ENCODE data around the gene EYS. TPM values are rescaled to one million over a fixed set of nuclear protein-coding genes. Genes with fewer than 3 reads are reported as not detected.

EYS gene
- total and polyA plus RNA-seq, 2 of the 8 experiments (the other 6 are each of a cell fraction or from before 2014, with no cell fraction given), result 0.05 to 0.13 TPM

- no peaks in the 10 kb centered on the region; a peak in 1 of 8 replicates for H3K36me3 ChIP-seq (ENCODE audit: control insufficient read depth in 2 of 4, insufficient read depth in 4 of 4, low read length in 3 of 4)
- H4K20me1 ChIP-seq (replicated peaks in 1 of 2; ENCODE audit: control insufficient read depth in 1 of 2, insufficient read depth in 2 of 2, low read length in 2 of 2), result no peaks in the 10 kb centered on the region
- H3K4me3 ChIP-seq (ENCODE audit: extremely low read depth in 1 of 4, insufficient read depth in 2 of 4, low read depth in 3 of 4, low read length in 4 of 4), result no peak overlapping the region
- no peak overlapping the region for H3K14ac ChIP-seq (ENCODE audit: insufficient read length)
- H3K23me2 ChIP-seq (ENCODE audit: low read depth, low read length), result no peaks in the 10 kb centered on the region
- no peak overlapping the region for H4K8ac ChIP-seq (ENCODE audit: extremely low read depth, insufficient read depth, low read length)
- H4K5ac ChIP-seq (ENCODE audit: insufficient read length, low read depth, low read length), result no peak overlapping the region
- H3K56ac ChIP-seq (replicated peaks; ENCODE audit: insufficient read length, low read depth, low read length), result no peak overlapping the region
- no peak overlapping the region for H3K18ac ChIP-seq (ENCODE audit: extremely low read depth, low read length)
- ChIA-PET CTCF (ENCODE audit: partially characterized antibody) (no interaction called here), POLR2A (ENCODE audit: partially characterized antibody) (no interaction called here)
- H2BK5ac ChIP-seq (ENCODE audit: low read depth, low read length), result no peak overlapping the region
- H2BK120ac ChIP-seq (replicated peaks; ENCODE audit: low read depth, low read length), result no peak overlapping the region
- no peak overlapping the region for H3K23ac ChIP-seq (ENCODE audit: insufficient read length)
- H2AFZ ChIP-seq (ENCODE audit: low read length), result no peak overlapping the region
- no peak for FAIRE-seq
- H2BK15ac ChIP-seq (ENCODE audit: low read length), result no peak overlapping the region
- H3K4ac ChIP-seq (replicated peaks; ENCODE audit: insufficient read length, low read depth, low read length), result no peak overlapping the region
- H3K27ac ChIP-seq (ENCODE audit: low read depth, low read length), result no peak overlapping the region
- H2AK5ac ChIP-seq (ENCODE audit: low read depth, low read length), result no peak overlapping the region
- H3K79me2 ChIP-seq (ENCODE audit: control insufficient read depth in 1 of 2, insufficient read depth in 2 of 2, low read length in 2 of 2), result no peaks in the 10 kb centered on the region
- no peaks in the 10 kb centered on the region for H3K4me1 ChIP-seq (replicated peaks in 1 of 4; ENCODE audit: control insufficient read depth in 3 of 4, insufficient read depth in 4 of 4, low read length in 3 of 4)
- H3K79me1 ChIP-seq (ENCODE audit: low read depth, low read length), result no peaks in the 10 kb centered on the region
- H3K4me2 ChIP-seq (ENCODE audit: insufficient read depth in 1 of 2, low read depth in 2 of 2, low read length in 2 of 2), result no peak overlapping the region
- H3K27me3 ChIP-seq (replicated peaks in 1 of 4; ENCODE audit: control insufficient read depth in 3 of 4, extremely low read depth in 1 of 4, insufficient read depth in 3 of 4, low read length in 3 of 4), result peaks cover 0 to 1% (median 0%) of the 10 kb centered on the region in 4 experiments; a peak in 1 of 7 replicates
- 88% methylated on average over 4 of the region's 4 CpGs; no CpG with 5 or more reads in 1 of the 2 experiments for WGBS, 2 experiments (ENCODE audit: extremely low coverage in 1 of 2, insufficient coverage in 1 of 2, insufficient read length in 1 of 2, insufficient replicate concordance in 2 of 2, low coverage in 1 of 2, low lambda C conversion rate in 2 of 2, missing lambda C conversion rate in 1 of 2)
- no peak overlapping the region for H3K9ac ChIP-seq (replicated peaks in 1 of 4; ENCODE audit: extremely low read depth in 1 of 4, low read depth in 3 of 4, low read length in 3 of 4)
- no peak for DNase-seq (ENCODE audit: low read depth in 1 of 2, low spot score in 2 of 2)
- no peak overlapping the region for H4K91ac ChIP-seq (replicated peaks; ENCODE audit: insufficient read length, low read length)
- no peak overlapping the region for H2BK12ac ChIP-seq (ENCODE audit: low read depth, low read length)
- no peaks in the 10 kb centered on the region for H3K9me3 ChIP-seq (ENCODE audit: insufficient read depth in 2 of 2, low read depth in 1 of 2, low read length in 1 of 2)
- H2BK20ac ChIP-seq (ENCODE audit: low read length), result no peak overlapping the region
- TF ChIP-seq NANOG (IDR thresholded peaks at IDR 0.05; ENCODE audit: insufficient read depth, low read depth, low read length, poor library complexity, severe bottlenecking), result no peak
- no peak for TF ChIP-seq E2F6 (IDR thresholded peaks at IDR 0.05)
- TF ChIP-seq TAF7 (optimal IDR thresholded peaks at IDR 0.05; ENCODE audit: borderline replicate concordance, low read depth, low read length), result no peak
- no peak for TF ChIP-seq ASH2L (IDR thresholded peaks at IDR 0.05; ENCODE audit: low read length)
- no peak for TF ChIP-seq USF2 (IDR thresholded peaks at IDR 0.05; ENCODE audit: low read length)
- no peak for TF ChIP-seq RNF2 (IDR thresholded peaks at IDR 0.05; ENCODE audit: borderline replicate concordance, low read depth, low read length, missing control alignments, poor library complexity, severe bottlenecking)
- no peak for TF ChIP-seq POLR2AphosphoS5 (IDR thresholded peaks at IDR 0.05; ENCODE audit: low read depth, low read length)
These were observed 970.5 kb downstream of the EYS start for GRCh38 chr6:64736421-64736950.

Data from H1 (cell line).